ENCODE measurements around the gene PRAMEF10. TPM values are rescaled to one million over a fixed set of nuclear protein-coding genes. Genes with fewer than 3 reads are reported as not detected.
"Not testable (repeated sequence)": the region's sequence is repeated elsewhere in the genome, so short reads cannot be mapped to it uniquely, and the experiment has no call there.

PRAMEF10 gene, protein sequence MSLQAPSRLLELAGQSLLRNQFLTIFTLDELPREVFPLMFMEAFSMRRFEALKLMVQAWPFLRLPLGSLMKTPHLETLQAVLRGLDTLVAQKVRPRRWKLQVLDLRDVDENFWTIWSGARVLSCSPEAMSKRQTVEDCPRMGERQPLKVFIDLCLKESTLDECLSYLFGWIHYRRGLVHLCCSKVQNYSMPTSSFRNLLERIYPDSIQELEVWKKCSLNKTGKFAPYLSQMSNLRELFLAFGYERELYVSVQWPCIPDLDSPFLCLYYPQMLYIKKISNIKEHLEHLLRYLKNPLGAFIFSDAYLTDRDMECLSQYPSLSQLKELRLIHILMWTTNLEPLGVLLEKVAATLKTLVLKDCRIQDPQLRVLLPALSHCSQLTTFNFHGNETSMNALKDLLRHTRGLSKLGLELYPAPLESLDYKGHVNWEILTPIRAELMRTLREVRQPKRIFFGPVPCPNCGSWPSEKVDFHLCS
- total RNA-seq, result not detected

- not testable (repeated sequence) for DNase-seq (ENCODE audit: low spot score)
These were observed at the start of gene PRAMEF10 for GRCh38 chr1:12898170-12898569. Gene PRAMEF10 (minus strand): TSS chr1:12898270. CDS start chr1:12895847, 2,423 bp downstream.

DNA sequence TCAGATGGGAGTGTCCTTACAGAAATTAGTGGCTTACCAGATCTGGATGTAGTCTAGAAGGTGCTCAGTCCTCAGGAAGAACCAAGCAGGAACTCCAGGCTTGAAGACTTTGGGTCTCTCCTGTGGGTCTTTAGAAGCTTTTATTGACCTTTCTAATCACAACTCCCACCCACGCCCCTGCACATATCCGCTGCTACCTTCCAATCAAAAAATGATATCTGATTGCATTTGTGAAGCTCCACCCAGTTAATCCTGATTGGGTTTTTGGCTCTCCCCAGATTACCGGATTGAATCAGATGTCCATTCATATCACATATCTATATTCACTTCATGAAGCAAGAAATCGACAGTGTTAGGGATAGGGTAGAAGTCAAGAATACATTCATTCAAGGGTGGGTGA, 49.4 kb upstream of the PRAMEF10 start, which contains the start of gene PRAMEF6:
TSS of gene PRAMEF6 (minus strand) at position 101 of the 400 bp plus-strand sequence. CDS start 5,062 bp downstream, outside the sequence.
- not testable (repeated sequence) for DNase-seq (ENCODE audit: low spot score)

- not testable (repeated sequence) for DNase-seq (ENCODE audit: low spot score)
These were observed 26.3 kb upstream of the PRAMEF10 start for GRCh38 chr1:12924368-12924767.

DNA sequence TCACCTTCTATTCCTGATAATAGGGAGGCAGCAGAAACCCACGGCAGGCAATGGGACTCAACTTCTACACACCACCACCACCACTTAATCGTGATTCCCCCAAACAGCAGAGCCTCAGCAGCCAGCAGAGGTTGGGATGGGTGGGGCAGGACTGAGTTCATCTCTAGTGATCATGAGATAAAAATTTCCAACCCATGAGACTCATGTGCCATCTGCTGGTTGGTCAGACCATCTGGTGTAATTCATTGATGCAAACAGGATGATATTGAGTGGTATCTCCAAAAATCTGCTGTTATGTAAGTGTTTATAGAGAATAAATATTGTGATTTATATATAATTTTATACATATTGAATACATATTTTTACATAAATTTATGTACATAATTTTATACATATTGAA, 23.7 kb upstream of the PRAMEF10 start:
- not testable (repeated sequence) for DNase-seq (ENCODE audit: low spot score)

- DNase-seq (ENCODE audit: low spot score), result not testable (repeated sequence)
These were observed 18.2 kb upstream of the PRAMEF10 start, which contains the start of gene PRAMEF7 for GRCh38 chr1:12916310-12916709. Gene PRAMEF7 (plus strand): TSS chr1:12916610. CDS start chr1:12917693, 1,083 bp downstream.

- not testable (repeated sequence) for DNase-seq (ENCODE audit: low spot score)
These were observed 5.9 kb upstream of the PRAMEF10 start for GRCh38 chr1:12903793-12904572.

GRCh38 chr1:12899186-12899585, 1.1 kb upstream of the PRAMEF10 start:
- not testable (repeated sequence) for DNase-seq (ENCODE audit: low spot score)

- not testable (repeated sequence) for DNase-seq (ENCODE audit: low spot score)
These were observed 12.0 kb downstream of the PRAMEF10 start, which contains the start of gene PRAMEF4 for GRCh38 chr1:12886101-12886500. Gene PRAMEF4 (minus strand): TSS chr1:12886201. CDS start chr1:12883394, 2,807 bp downstream.

GRCh38 chr1:12878453-12878852, 19.6 kb downstream of the PRAMEF10 start:
- not testable (repeated sequence) for DNase-seq (ENCODE audit: low spot score)

DNA sequence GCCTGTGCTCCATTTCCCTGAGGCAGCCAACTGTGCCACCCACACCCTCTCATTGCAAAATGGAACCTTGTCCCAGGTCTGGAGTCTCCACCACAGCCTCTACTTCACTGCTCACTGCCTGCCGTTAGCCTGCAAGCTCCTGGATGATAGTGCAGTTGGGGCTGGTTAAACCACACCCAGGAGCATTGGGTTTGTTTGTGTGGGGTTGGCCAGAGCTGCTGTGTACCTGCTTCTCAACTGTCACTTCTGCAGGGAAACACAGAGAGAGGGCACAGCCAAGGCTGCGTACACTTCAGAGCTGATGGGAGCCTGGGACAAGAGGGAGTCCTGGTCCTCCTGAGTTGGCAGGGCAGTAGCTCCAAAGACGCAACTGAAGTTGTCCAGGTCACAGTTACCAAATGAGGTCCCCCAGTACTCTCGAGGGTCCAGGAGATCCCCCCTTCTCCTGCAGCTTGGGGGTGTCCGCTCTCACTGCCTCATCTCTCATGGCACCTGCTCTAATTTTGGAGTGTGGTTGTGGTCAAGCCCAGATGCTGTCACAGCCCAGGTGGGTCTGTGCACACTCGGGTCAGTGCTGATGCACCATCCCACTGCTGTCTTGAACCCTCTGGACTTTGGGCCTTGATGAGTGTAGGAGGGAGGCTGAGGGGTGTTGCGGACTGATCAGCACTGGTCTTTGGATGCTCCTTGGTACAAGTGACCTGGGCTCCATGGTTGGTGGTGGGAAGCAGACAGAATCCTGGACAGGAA, 34.8 kb downstream of the PRAMEF10 start:
- not testable (repeated sequence) for DNase-seq (ENCODE audit: low spot score)

- not testable (repeated sequence) for DNase-seq (ENCODE audit: low spot score)
These were observed 41.3 kb downstream of the PRAMEF10 start, which contains the start of gene PRAMEF2 for GRCh38 chr1:12856786-12857185. Gene PRAMEF2 (plus strand): TSS chr1:12857086. CDS start chr1:12859010, 1,924 bp downstream.

DNA sequence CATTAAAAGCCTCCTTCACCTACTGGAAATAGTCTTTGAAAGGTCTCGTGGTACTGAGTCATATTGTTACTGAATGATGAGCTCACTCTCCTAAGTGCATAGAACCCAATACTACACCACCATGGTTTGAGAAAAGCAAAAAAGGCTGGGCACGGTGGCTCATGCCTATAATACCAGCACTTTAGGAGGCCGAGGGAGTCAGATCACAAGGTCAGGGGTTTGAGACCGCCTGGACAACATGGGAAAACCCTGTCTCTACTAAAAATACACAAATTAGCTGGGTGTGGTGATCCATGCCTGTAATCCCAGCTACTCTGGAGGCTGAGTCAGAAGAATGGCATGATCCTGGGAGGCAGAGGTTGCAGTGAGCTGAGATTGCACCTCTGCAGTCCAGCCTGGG, 46.3 kb downstream of the PRAMEF10 start:
- no peak for DNase-seq (ENCODE audit: low spot score)

- DNase-seq (ENCODE audit: low spot score), result not testable (repeated sequence)
These were observed 49.5 kb downstream of the PRAMEF10 start, which contains the start of gene HNRNPCL1 for GRCh38 chr1:12848620-12849019. Gene HNRNPCL1 (minus strand): TSS chr1:12848720. CDS start chr1:12848289, 431 bp downstream.

Other genes starting within 250 kb of the PRAMEF10 start
- gene AADACL3, start 182.2 kb downstream of the PRAMEF10 start, total RNA-seq, result not detected
- gene CFAP107, start 152.1 kb downstream of the PRAMEF10 start, total RNA-seq, result not detected
- not detected for gene PRAMEF12, start 124.5 kb downstream of the PRAMEF10 start, total RNA-seq
- not detected for gene PRAMEF1, start 106.9 kb downstream of the PRAMEF10 start, total RNA-seq
- not detected for gene PRAMEF11, start 66.9 kb downstream of the PRAMEF10 start, total RNA-seq
- gene HNRNPCL1, start 49.5 kb downstream of the PRAMEF10 start, total RNA-seq, result not detected
- not detected for gene PRAMEF2, start 41.2 kb downstream of the PRAMEF10 start, total RNA-seq
- not detected for gene PRAMEF4, start 12.1 kb downstream of the PRAMEF10 start, total RNA-seq
- not detected for gene PRAMEF7, start 18.3 kb upstream of the PRAMEF10 start, total RNA-seq
- gene PRAMEF6, start 49.3 kb upstream of the PRAMEF10 start, total RNA-seq, result not detected
- not detected for gene PRAMEF27, start 158.3 kb upstream of the PRAMEF10 start, total RNA-seq
- gene HNRNPCL3, start 162.5 kb upstream of the PRAMEF10 start, total RNA-seq, result not detected
- not detected for gene PRAMEF25, start 172.5 kb upstream of the PRAMEF10 start, total RNA-seq
- gene HNRNPCL2, start 218.6 kb upstream of the PRAMEF10 start, total RNA-seq, result not detected

Measured in mucosa of gallbladder (tissue), 1 donor.